Stimulated activated CD4-positive, alpha-beta T cell treated with anti-CD3 and anti-CD28 coated beads, Interleukin-1b, Interleukin-23, amount 100 ng/mL, for 1 hour (primary cell): Measurements from ENCODE around the gene INKA1.
A peak's percentile ranks its signal among the peaks of the same experiment; 100 is the strongest.
"Not testable (repeated sequence)": the region's sequence is repeated elsewhere in the genome, so short reads cannot be mapped to it uniquely, and the experiment has no call there.

Source experiments
- DNase-seq, 2 donors: peaks; one replicate each; pipeline ENCODE4 v3.0.0-alpha.2; 2020; ENCODE audit warnings: low read depth in 2 of 2

The INKA1 gene

DNA sequence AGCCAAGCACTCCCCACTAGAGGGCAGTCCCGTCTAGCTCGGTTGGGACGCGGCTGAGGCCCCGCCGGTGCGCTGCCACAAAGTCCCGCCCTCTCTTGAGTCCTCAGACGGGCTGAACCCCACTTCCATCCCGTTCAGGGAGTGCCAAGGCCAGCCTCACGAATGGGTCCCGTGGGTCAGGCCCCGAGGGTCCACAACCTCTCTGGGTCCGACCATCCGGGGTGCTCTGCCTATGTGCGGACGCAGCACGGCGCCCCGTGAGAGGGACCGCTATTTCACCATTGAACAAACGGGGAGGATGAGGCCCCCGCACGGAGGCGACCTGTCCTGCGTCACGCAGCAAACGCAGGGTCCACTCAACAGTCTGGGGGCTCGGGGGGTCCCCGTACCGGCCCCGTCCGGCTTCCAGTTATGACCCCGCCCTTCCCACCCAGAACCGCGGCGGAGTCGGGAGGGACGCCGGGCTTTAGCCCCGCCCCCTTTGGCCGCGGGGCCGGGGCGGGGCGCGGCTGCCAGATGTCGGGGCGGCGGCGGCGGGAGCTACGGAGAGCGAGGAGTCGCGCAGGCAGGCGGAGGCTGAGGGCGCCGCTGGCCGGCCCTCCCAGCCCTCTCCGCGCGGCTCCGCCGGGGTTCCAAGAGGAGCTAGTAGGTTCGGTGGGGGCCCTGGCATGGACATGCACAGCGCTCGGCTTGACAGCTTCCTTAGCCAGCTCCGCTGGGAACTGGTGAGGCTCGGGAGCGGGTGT is at the start of gene INKA1:
TSS of gene INKA1 (plus strand) at position 543 of the 746 bp plus-strand sequence. CDS start at position 675, 132 bp downstream.
- peak; percentile 74 to 78 for DNase-seq

DNA sequence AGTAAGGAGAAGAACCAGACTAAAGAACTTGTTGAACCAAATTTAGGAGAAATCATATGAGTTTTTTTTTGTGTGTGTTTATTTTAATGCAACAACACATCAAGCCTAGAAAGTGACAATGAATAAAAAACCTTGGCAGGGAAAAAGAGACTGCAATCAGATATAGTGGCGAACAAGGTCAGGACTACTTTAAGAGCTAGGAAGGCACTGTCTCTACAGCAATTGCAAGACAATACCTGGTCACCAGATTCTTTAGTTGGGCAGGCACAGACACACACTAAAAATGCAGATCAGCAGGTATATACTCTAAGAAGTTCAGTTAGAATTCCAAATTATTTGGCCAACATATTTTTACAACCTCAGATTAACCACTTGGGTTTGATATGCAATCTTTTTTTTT is 48.5 kb upstream of the INKA1 start:
- DNase-seq, result no peak

DNA sequence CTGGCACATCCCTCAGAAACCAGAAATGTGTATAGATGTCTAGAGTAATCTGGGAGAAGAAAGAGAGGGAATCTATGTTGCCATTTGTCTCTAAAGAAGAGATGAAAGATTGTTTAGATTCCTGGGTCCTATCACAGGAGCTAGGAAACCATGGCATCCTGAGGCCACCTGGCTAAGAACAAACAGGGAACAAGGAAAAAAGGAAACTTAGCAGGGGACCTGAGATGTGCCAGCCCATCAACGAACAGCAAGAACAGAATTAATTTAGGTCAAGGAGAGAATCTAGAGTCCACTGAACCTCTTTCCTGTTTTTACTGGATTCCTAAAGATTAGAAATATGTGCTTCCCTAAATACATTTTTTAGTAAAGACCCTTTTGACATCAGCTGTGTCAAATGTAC is 47.0 kb upstream of the INKA1 start:
- DNase-seq, result no peak

DNA sequence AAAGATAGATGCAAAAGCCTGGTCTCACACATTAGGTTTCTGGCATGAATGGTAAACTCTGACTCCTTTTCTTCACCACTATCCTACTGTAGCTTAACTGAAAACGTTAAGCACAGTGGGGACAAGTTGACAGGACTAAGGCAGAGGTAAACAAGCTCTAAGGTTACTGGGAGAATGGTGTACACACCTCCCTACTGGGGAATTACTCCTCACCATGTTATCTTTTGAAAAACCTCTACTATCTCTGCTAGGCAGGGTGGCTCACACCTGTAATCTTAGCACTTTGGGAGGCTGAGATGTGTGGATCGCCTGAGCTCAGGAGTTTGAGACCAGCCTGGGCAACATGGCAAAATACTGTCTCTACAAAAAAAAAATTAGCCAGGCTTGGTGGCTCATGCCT is 45.9 kb upstream of the INKA1 start:
- DNase-seq, result no peak

DNA sequence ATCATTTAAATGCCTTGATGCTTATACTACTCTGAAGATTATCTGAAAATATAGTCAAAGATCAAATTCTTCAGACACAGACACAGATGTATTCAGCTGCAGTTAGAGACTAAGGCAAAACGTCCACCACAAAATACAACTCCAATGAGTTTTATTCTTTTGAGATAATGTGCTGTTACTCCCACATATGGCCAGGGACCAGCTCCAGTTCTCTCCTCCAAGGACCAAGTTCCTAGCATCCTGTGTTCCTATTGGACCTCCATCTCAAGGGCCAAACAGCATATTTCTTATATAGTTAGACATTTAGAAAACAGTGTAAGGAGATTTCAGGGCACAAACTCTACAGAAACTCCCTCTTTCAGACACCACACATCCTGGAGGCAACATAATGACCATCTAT is 43.8 kb upstream of the INKA1 start:
- DNase-seq, result no peak

DNA sequence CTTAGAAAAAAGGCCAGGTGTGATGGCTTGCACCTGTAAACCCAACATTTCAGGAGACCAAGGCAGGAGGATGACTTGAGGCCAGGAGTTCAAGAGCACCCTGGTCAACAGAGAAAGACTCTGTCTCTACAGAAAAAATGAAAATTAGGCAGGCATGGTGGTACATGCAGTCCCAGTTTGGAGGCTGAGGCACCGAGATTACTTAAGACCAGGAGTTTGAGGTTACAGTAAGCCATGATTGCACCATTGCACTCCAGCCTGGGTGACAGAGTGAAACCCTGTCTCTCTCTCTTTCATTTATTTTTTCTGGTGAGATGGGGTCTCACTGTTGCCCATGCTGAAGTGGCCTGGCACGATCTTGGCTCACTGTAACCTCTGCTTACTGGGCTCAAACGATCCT is 41.4 kb upstream of the INKA1 start:
- DNase-seq, result no peak

DNA sequence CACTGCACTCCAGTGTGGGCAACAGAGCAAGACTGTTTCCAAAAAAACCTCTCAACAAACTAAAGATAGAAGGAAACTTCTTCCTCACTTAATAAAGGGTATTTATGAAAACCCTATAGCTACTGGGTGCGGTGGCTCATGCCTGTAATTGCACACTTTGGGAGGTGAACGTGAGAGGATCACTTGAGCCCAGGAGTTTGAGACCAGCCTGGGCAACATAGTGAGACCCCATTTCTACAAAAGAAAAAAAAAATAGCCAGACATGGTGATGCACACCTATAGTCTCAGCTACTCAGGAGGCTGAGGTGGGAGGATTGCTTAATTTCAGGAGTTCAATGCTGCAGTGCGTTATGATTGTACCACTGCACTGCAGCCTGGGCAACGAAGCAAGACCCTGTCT is 39.1 kb upstream of the INKA1 start:
- no peak for DNase-seq

DNA sequence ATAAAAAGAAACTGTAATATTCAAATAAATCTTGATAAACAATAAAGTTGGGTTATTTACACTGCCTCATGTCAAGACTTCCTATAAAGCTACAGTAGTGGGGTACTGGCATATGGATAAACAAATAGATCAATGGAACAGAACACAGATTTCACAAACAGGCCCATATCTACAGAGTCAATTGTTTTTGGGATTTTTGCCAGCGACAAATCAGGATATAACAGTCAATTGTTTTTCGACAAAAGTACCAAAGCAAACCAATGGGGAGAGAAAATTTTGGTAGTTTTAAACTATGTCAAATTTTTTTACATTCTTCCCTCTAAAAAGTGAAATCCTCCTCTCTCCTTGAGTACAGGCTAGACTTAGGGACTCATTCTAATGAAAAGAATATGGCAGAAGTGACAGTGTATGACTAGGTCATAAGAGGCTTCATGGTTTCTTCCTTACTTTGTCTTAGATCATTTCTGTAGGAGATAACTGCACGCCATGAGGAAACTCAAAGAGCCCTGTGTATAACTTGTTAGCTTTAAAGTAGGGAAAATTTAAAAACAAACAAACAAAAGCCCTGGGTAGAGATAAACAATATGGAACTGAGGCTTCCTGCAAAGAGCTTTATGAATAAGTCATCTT is 33.7 kb upstream of the INKA1 start:
- DNase-seq, result no peak

DNA sequence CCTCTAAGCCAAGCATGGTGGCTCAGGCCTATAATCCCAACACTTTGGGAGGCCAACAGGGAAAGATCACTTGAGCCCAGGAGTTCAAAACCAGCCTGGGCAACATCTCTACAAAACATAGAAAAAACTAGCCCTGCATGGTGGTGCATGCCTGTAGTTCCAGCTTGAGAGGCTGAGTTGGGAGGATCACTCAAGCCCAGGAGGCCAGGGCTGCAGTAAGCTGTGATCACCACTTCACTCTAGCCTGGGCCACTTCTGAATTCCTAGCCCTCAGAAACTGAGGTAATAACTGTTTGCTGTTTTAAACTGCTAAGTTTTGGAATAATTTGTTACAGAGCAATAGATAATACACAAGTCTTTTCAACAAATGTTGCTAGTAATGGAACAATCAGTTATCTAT is 33.1 kb upstream of the INKA1 start:
- no peak for DNase-seq

DNA sequence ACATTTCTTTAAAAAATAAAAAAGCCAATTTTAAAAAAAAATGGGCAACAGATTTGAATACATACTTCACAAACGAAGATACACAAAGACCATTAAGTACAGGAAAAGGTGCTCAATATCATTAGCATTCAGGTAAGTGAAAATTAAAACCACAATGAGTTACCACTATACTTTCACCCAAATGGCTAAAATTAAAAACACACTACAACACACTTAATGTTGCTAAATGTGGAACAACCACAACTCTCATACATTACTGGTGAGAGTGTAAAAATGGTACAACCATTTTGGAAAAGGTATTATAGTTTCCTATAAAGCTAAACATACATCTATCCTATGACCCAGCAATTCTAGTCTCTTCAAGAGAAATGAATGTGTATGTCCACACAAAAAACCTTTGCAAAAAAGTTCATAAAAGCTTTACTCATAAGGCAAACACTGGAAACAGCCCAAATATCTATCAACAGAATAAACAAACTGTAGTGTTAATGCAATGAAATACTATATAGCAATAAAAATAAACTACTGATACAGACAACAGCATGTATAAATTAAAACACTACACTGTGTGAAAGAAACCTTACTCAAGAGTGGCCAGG is 31.6 kb upstream of the INKA1 start:
- DNase-seq, result no peak

DNA sequence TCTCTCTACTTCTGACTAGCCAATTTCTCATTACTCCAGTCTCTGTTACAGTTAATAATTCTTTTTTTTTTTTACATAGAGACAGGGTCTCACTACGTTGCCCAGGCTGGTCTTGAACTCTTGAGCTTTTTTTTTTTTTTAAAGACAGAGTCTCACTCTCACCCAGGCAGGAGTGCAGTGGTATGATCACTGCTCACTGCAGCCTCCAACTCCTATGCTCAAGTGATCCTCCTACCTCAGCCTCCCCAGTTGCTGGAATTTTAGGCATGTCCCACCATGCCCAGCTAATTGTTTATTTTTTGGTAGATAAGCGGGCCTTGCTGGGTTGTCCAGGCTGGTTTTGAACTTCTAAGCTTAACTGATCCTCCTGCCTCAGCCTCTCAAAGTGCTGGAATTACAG is 30.4 kb upstream of the INKA1 start:
- no peak for DNase-seq

DNA sequence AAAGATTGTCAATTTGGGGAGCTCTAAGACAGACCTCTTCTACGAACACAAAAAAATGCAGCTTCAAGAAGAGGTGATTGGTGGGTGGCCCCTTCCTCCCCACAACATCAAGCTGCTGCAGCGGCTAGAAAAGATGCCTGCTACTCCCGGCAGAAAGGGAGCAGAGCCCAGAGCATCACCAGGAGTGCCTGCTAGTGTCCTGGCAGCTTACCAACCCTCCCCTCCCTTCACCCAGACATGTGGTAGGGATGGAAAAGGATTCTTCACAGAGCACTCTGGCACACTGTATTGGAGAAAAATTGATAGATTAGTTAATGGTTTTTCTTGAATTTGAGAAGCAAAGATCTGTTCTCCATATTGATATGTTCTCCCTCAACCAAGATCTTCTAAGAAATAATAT is 27.5 kb upstream of the INKA1 start:
- DNase-seq, result no peak

DNA sequence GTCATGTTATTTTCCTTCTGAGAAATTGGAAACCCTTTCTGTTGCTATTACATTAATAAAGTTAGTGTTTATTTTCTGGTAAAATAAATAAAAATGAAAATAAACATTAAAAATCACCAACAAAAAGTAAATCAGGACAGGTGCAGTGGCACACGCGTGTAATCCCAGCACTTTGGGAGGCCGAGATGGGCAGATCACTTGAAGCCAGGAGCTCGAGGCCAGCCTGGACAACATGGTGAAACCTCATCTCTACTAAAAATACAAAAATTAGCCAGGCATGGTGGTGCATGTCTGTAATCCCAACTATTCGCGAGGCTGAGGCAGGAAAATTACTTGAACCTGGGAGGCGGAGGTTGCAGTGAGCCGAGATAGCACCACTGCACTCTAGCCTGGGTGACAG is 27.0 kb upstream of the INKA1 start:
- DNase-seq, result not testable (repeated sequence)

DNA sequence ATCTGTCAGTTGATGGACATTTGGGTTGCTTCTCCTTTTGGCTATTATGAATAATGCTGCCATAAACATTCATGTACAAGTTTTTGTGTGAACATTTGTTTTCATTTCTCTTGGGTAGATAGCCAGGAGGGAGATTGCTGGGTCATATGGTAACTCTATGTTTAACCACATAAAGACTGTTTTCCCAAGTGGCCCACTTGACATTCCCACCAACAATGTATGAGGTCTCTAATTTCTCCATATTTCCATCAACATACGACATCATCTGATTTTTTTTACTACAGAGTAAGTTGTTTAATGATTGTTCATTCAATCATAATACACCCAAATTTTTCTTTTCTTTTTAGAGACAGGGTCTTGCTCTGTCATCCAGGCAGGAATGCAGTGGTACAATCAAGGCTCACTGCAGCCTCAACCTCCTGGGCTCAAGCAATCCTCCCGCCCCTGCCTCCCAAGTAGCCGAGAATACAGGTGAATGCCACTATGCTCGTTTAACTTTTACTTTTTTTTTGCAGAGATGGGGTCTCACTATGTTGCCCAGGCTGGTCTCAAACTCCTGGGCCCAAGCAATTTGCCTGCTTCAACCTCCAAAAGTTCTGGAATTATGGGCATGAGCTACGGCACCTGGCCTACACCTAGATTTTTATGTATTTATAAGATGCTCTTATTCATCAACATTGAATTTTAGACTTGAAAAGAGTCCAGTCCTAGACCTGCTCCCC is 23.5 kb upstream of the INKA1 start:
- DNase-seq, result no peak

DNA sequence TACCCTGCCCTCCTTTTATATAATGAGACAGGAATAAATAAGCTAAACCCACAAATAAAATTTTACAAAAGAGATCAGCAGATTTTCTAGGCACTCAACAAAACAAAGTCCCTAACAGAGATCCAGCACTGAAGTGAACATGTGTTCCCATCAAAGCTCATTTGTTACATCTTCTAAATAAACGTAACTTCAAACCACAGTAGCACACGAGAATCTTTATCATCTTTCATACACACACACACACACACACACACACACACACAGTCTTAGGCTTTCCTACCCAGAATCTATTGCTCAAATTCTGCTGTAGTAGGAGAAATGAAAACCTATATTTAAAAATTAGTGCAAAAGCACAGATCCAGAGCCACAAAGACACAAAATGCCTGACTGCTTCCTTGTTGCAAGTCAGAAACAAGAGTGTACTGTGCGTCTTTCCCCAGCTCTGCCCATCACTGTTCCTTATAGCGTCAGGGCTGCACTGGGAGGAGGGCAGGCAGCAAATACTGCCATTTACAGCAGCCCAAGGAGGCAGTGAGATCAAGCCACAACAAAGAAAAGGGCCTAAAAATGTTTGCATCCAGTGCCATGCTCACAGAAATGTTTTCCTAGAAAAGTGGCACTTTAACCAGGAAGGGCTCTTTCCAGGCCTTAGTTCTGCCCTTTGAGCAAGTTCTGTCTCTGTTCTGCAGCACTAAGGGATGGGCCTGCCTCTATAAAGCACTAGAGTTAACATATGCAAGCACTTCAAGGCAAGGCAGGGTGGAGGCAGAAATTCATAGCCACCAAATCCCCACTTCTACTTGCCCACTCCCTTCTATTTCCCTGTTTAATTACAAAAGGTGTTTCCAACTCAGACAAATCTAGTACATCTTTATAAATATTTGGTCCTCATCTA is 22.7 kb upstream of the INKA1 start:
- no peak for DNase-seq

DNA sequence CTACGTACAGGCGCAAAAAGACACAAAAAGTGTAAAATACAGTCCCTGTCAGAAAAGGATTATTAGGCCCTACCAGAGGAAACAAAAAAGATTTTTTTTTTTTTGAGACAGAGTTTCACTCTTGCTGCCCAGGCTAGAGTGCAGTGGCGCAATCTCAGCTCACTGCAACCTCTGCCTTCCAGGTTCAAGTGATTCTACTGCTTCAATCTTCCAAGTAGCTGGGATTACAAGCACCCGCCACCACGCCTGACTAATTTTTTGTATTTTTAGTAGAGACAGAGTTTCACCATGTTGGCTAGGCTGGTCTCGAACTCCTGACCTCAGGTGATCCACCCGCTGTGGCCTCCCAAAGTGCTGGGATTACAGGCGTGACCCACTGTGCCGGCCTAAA is 22.1 kb upstream of the INKA1 start:
- DNase-seq, result not testable (repeated sequence)

DNA sequence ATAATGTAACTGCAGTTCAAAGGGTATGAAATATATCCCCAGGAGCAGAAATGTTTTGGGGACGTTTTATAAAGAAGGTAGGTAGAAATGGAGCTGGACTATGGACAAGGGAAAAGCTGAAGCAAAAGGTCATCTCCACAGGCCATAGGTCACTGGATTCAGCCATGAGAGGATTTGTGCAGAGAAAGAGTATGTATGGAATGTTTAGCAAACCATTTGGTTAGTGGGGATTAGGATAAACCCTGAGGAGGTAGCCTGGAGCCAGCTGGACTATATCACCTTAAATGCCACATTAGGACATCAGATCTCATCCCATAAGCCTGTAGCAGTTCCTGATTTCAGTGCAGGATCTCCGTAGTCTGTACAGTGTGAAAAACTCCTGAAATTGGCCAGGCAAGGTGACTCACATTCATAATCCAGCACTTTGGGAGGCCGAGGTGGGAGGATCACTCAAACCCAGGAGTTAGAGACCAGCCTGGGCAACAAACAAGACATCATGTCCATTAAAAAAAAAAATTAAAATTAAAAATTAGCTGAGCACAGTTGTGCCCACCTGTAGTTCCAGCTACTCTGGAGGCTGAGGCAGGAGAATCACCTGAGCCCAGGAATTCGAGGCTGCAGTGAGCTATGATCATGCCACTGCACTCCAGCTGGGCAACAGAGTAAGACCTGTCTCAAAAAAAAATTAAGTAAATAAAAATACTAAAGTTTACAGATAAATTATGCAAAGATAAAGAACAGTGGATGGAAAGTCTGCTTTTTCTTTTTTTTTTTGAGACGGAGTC is 21.5 kb upstream of the INKA1 start:
- no peak for DNase-seq

DNA sequence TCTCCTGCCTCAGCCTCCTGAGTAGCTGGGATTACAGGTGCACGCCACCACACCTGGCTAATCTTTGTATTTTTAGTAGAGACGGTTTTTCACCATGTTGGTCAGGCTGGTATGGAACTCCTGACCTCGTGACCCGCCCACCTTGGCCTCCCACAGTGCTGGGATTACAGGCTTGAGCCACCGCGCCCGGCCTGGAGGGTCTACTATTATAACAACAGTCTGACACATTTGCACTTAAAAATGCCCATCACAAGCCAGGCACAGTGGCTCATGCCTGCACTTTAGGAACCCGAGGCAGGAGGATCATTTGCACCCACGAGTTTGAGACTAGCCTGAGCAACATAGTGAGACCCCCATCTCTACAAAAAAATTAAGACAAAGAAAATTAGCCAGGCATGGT is 20.8 kb upstream of the INKA1 start:
- DNase-seq, result not testable (repeated sequence)

DNA sequence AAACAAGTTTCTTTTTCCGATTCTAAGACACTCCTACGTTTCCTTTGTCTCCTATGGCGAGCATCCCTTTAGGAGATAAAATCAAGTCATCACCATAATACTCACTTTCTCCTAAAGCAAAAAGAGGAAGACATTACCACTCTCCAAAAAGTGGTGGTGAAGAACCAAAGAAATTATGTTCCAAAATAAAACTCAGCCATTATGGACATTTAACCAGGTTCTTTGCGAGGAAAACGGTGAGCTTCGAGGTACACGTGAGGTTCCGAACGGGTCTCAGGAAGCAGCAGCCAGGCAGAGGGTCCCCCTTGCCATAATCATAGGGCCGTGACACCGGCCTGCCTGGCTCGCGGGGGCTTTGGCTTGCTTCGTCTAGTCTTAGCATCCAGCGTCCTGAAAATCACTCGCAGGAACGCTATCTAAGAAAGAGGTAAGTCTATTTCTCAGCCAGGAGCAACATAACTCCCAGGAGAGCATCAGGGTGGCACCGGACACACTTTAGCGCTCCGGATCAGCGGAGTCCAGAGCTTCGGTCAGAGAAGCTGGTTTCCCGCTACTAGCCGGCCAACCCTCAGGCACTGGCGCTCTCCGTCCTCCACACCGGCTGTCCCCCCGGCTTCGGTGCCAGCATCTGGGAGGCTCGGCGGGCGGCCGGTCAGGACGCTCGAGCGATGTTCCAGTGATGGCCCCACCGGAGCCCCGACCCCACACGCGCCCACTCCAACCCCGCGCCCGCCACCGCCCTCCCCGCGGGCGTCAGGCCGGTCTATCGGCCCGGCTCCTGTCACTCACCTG is 17.3 kb upstream of the INKA1 start:
- no peak for DNase-seq
